Activated CD4-positive, alpha-beta T cell treated with anti-CD3 and anti-CD28 coated beads, Interleukin-2, amount 10 ng/mL, durations not matched to agents 7 days and 5 days (primary cell): Measurements from ENCODE around the gene CDHR5. TPM values are rescaled to one million over a fixed set of nuclear protein-coding genes. Genes with fewer than 3 reads are reported as not detected.

Experiments used
- CTCF ChIA-PET: fragments of 350-600 bp; sonication (Branson Sonifier 250); formaldehyde crosslinking; loops from one replicate; lab custom pipeline; 2021; ENCODE audit warnings: antibody characterized with exemption; lab: Charles Lee
- POLR2A ChIA-PET: fragments of 350-600 bp; sonication (Branson Sonifier 250); formaldehyde crosslinking; loops from one replicate; lab custom pipeline; 2021; ENCODE audit warnings: antibody characterized with exemption; lab: Charles Lee
- DNase-seq: peaks from one replicate; pipeline ENCODE4 v3.0.0-alpha.2; 2020
- H3K27ac Mint-ChIP-seq: one replicate; pipeline ENCODE4 v1.8.0; 2021; ENCODE audit warnings: mild to moderate bottlenecking, moderate library complexity, mixed read lengths
- H3K27me3 Mint-ChIP-seq: one replicate; pipeline ENCODE4 v1.8.0; 2021; ENCODE audit warnings: mixed read lengths
- H3K36me3 Mint-ChIP-seq: one replicate; pipeline ENCODE4 v1.8.0; 2021; ENCODE audit warnings: low read depth, mixed read lengths
- H3K4me1 Mint-ChIP-seq: one replicate; pipeline ENCODE4 v1.8.0; 2021; ENCODE audit warnings: mixed read lengths
- H3K4me3 Mint-ChIP-seq: one replicate; pipeline ENCODE4 v1.8.0; 2021; ENCODE audit warnings: mild to moderate bottlenecking, moderate library complexity, mixed read lengths
- H3K9me3 Mint-ChIP-seq: one replicate; pipeline ENCODE4 v1.8.0; 2021; ENCODE audit warnings: mixed read lengths
- total RNA-seq, 2 experiments: library from RNA; stranded (reverse); gene quantifications; one replicate each; pipeline ENCODE4 v1.2.3, GENCODE V29; 2021

Gene CDHR5
- total RNA-seq, 2 experiments from 2014 or later: not detected

GRCh38 chr11:640021-640706, 15.4 kb upstream of the CDHR5 start:
- ChIA-PET POLR2A (no interaction called here), CTCF (interaction anchor here (1.0 kb wide), 1 partner anchor 30 kb away, joined by 3 read pairs; no protein-coding TSS in a partner anchor)
- DNase-seq: no peak
- Mint-ChIP-seq H3K36me3 (no peaks in the 10 kb centered on the region), H3K4me3 (no peak overlapping the region), H3K4me1 (peaks cover 11% of the 10 kb centered on the region), H3K27ac (no peak overlapping the region), H3K27me3 (peaks cover 30% of the 10 kb centered on the region), H3K9me3 (no peaks in the 10 kb centered on the region)

- POLR2A ChIA-PET: no interaction called here
- Mint-ChIP-seq H3K36me3 (no peaks in the 10 kb centered on the region), H3K4me1 (peaks cover 11% of the 10 kb centered on the region), H3K27ac (no peak overlapping the region), H3K4me3 (no peak overlapping the region), H3K9me3 (no peaks in the 10 kb centered on the region), H3K27me3 (peaks cover 35% of the 10 kb centered on the region)
- DNase-seq: no peak
- CTCF ChIA-PET: no interaction called here
Observed at GRCh38 chr11:639332-639955, 14.7 kb upstream of the CDHR5 start.

GRCh38 chr11:638631-639331, 14.0 kb upstream of the CDHR5 start:
- Mint-ChIP-seq H3K36me3 (no peaks in the 10 kb centered on the region), H3K27me3 (peaks cover 35% of the 10 kb centered on the region), H3K4me1 (peaks cover 11% of the 10 kb centered on the region), H3K4me3 (no peak overlapping the region), H3K9me3 (no peaks in the 10 kb centered on the region), H3K27ac (peak overlapping the region; percentile 36)
- CTCF ChIA-PET: interaction anchor here (1.1 kb wide), 1 partner anchor 109 kb away, joined by 3 read pairs; the partner anchor contains the start of gene TALDO1
- POLR2A ChIA-PET: no interaction called here
- no peak for DNase-seq

- Mint-ChIP-seq H3K27ac (peak overlapping the region; percentile 50), H3K4me3 (no peak overlapping the region), H3K36me3 (no peaks in the 10 kb centered on the region), H3K4me1 (peaks cover 11% of the 10 kb centered on the region), H3K27me3 (peaks cover 36% of the 10 kb centered on the region), H3K9me3 (no peaks in the 10 kb centered on the region)
- ChIA-PET POLR2A (no interaction called here), CTCF (interaction anchor here (1.1 kb wide), 1 partner anchor 109 kb away, joined by 3 read pairs; the partner anchor contains the start of gene TALDO1)
- no peak for DNase-seq
Observed at GRCh38 chr11:637593-638521, 13.1 kb upstream of the CDHR5 start.

GRCh38 chr11:637333-637592, 12.5 kb upstream of the CDHR5 start:
- H3K4me1 Mint-ChIP-seq: peaks cover 11% of the 10 kb centered on the region
- no peaks in the 10 kb centered on the region for H3K36me3 Mint-ChIP-seq
- ChIA-PET CTCF (no interaction called here), POLR2A (no interaction called here)
- H3K4me3 Mint-ChIP-seq: no peak overlapping the region
- no peak overlapping the region for H3K27ac Mint-ChIP-seq
- H3K27me3 Mint-ChIP-seq: peaks cover 37% of the 10 kb centered on the region
- H3K9me3 Mint-ChIP-seq: no peaks in the 10 kb centered on the region
- no peak for DNase-seq

GRCh38 chr11:636511-637332, 12.0 kb upstream of the CDHR5 start, which contains the start of gene DRD4:
Gene DRD4, plus strand, starts transcription at chr11:637269. Its CDS starts 36 bp downstream, at chr11:637305.
- Mint-ChIP-seq H3K4me3 (no peak within 1 kb of the TSS), H3K9me3 (no peaks in the 10 kb centered on the region), H3K27me3 (peaks cover 37% of the 10 kb centered on the region), H3K27ac (peak within 1 kb of the TSS; percentile 50), H3K36me3 (no peaks in the 10 kb centered on the region), H3K4me1 (peaks cover 11% of the 10 kb centered on the region)
- ChIA-PET CTCF (no interaction called here), POLR2A (no interaction called here)
- DNase-seq: no peak

GRCh38 chr11:635945-636510, 11.3 kb upstream of the CDHR5 start:
- no peak overlapping the region for H3K4me3 Mint-ChIP-seq
- H3K9me3 Mint-ChIP-seq: no peaks in the 10 kb centered on the region
- POLR2A ChIA-PET: no interaction called here
- H3K36me3 Mint-ChIP-seq: no peaks in the 10 kb centered on the region
- H3K4me1 Mint-ChIP-seq: peaks cover 11% of the 10 kb centered on the region
- CTCF ChIA-PET: interaction anchor here (0.7 kb wide), 1 partner anchor 171 kb away, joined by 3 read pairs; no protein-coding TSS in a partner anchor
- peaks cover 37% of the 10 kb centered on the region for H3K27me3 Mint-ChIP-seq
- H3K27ac Mint-ChIP-seq: no peak overlapping the region
- no peak for DNase-seq

GRCh38 chr11:630871-631270, 6.1 kb upstream of the CDHR5 start:
- Mint-ChIP-seq H3K27me3 (peaks cover 32% of the 10 kb centered on the region), H3K9me3 (no peaks in the 10 kb centered on the region), H3K27ac (no peak overlapping the region), H3K4me3 (no peak overlapping the region), H3K36me3 (peaks cover 2% of the 10 kb centered on the region), H3K4me1 (peaks cover 21% of the 10 kb centered on the region)
- DNase-seq: no peak
- POLR2A ChIA-PET: no interaction called here
- CTCF ChIA-PET: no interaction called here

- Mint-ChIP-seq H3K36me3 (peaks cover 2% of the 10 kb centered on the region), H3K4me3 (peak overlapping the region; percentile 18), H3K4me1 (peaks cover 21% of the 10 kb centered on the region), H3K27me3 (peaks cover 27% of the 10 kb centered on the region), H3K9me3 (no peaks in the 10 kb centered on the region), H3K27ac (peak overlapping the region; percentile 21)
- CTCF ChIA-PET: interaction anchor here (0.7 kb wide), 1 partner anchor 52 kb away, joined by 3 read pairs; no protein-coding TSS in a partner anchor
- POLR2A ChIA-PET: interaction anchor here (1.0 kb wide), 1 partner anchor 8 kb away, joined by 7 read pairs; no protein-coding TSS in a partner anchor
- no peak for DNase-seq
Observed at GRCh38 chr11:629237-629583, 4.5 kb upstream of the CDHR5 start.

GRCh38 chr11:628056-628455, 3.3 kb upstream of the CDHR5 start:
- Mint-ChIP-seq H3K27ac (peak overlapping the region; percentile 38), H3K27me3 (peaks cover 27% of the 10 kb centered on the region), H3K36me3 (peaks cover 2% of the 10 kb centered on the region), H3K9me3 (no peaks in the 10 kb centered on the region), H3K4me1 (peaks cover 21% of the 10 kb centered on the region), H3K4me3 (no peak overlapping the region)
- ChIA-PET POLR2A (no interaction called here), CTCF (no interaction called here)
- no peak for DNase-seq

GRCh38 chr11:627308-627576, 2.5 kb upstream of the CDHR5 start:
- no peaks in the 10 kb centered on the region for H3K9me3 Mint-ChIP-seq
- POLR2A ChIA-PET: no interaction called here
- H3K4me3 Mint-ChIP-seq: no peak overlapping the region
- peaks cover 21% of the 10 kb centered on the region for H3K4me1 Mint-ChIP-seq
- H3K27me3 Mint-ChIP-seq: peaks cover 25% of the 10 kb centered on the region
- H3K27ac Mint-ChIP-seq: no peak overlapping the region
- no peak for DNase-seq
- peaks cover 2% of the 10 kb centered on the region for H3K36me3 Mint-ChIP-seq
- CTCF ChIA-PET: no interaction called here
